ENCODE results near the gene NIFK.
"Not testable (repeated sequence)": the region's sequence is repeated elsewhere in the genome, so short reads cannot be mapped to it uniquely, and the experiment has no call there.

NIFK gene

DNA sequence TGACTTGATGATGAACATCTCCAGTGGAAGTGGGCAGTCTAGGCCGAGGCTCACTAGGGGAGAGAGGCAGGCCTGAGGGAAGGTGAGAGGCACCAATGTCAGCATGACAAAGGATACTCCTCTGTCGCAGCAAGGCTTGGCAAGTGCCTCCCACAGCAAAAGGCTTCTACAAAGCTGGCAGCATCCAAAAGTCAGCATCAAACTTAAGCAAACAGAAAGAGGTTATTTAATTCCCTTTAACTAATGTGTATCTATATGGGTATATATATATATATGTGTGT is 41.6 kb downstream of the NIFK start:
- no peak for DNase-seq (ENCODE audit: low read depth, low spot score)

DNA sequence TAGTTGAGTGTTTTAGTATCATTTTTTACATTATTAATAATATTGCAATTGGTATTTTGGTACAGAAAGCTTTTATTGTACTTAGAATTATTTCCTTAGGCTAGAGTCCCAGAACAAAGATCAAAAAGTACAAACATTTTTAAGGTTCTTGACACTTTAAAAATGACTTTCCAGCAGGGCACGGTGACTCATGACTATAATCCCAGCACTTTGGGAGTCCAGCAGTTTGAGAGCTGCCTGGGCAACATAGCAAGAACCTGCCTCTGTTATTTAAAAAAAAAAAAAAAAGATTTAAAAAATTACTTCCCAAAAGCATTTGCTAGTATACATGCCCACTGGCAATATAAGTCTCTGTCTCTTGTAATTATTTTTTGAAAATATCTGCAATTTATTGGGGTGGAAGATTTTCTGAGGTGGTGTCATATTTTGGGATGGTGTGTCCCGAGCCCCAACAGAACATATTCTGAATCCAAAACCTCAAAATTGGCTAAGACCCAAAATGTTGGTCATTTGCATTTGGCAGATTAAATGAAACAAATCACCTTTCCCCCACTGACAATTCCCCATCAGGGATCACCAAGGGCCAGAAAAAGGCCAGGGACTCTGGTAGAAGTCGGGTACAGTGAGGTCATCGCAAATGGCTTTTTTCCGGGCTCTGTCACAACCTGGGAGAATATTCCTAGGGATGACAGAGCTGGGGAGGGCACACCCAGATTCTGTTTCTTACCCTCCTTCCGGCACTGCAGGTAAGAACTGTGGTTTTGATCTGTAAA is 42.1 kb downstream of the NIFK start:
- DNase-seq (ENCODE audit: low read depth, low spot score), result no peak

DNA sequence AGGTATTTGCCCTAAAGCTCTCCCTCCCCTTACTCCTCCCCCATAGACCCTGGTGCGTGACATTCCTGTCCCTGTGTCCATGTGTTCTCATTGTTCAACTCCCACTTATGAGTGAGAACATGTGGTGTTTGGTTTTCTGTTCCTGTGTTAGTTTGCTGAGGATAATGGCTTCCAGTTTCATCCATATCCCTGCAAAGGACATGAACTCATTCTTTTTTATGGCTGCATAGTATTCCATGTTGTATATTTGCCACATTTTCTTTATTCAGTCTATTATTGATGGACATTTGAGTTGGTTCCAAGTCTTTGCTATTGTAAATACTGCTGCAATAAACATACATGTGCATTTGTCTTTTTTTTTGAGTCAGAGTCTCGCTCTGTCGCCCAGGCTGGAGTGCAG is 46.1 kb downstream of the NIFK start:
- DNase-seq (ENCODE audit: low read depth, low spot score), result not testable (repeated sequence)

DNA sequence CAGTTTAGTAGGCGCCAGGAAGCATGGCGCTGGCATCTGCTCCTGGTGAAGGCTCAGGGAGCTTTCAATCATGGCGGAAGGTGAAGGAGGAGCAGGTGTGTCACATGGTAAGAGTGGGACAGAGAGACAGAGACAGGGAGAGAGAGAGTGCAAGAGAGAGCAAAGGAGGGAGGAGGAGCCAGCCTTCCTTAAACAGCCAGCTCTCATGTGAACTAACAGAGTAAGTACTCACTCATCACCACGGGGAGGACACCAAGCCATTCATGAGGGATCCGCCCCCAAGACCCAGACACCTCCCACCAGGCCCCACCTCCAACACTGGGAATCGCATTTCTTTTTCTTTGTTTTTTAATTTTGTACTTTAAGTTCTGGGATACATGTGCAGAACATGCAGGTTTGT is 46.6 kb downstream of the NIFK start:
- DNase-seq (ENCODE audit: low read depth, low spot score), result no peak

DNA sequence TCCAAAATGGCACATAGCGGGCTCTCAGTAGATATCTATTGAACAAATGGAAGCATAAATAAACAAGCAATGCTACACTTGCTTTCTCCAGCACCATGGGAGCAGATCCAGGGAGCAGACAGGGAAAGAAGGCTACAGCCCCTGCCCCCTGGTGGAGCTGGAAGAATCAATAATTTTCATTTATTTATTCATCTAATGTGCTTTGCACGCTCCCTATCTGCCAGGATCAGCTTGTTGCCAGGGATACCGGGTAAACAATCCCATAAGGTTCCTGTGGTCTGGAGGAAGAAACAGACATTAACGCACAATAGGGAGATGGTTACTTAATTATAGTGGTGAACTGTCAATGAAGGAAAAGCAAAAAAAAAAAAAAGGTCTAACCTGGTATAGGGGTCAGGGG is 47.3 kb downstream of the NIFK start:
- no peak for DNase-seq (ENCODE audit: low read depth, low spot score)

DNA sequence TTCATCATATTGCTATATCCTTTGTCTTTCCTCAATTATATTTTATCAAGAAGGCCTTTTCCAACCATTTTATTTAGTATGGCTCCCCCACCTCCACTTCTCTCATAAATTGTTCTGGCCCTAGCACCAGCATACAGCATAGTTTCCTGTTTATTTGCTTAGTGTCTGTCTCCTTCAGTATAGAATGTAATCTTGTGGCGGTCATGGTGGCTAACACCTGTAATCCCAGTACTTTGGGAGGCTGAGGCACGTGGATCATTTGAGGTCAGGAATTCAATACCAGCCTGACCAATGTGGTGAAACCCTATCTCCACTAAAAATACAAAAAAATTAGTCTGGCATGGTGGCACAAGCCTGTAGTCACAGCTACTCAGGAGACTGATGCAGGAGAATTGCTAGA is 47.9 kb downstream of the NIFK start:
- DNase-seq (ENCODE audit: low read depth, low spot score), result no peak

DNA sequence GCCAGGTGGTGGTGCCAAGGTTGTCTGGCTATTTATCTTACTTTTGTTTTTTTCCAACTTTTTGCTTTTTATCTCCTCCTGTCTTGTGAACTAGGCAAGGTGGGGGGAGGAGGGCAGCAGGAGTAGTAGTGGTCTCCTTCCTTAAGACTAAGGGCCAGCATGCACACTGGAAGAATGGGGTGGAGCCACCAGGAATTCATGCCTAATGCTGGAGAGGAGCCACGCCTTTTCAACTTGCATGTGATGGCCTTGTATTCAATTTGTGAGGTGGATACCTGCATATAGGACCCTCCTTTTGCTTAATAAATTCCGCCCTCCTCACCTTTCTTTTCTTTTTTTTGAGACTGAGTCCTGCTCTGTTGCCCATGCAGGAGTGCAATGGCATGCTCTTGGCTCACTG is 49.8 kb downstream of the NIFK start:
- DNase-seq (ENCODE audit: low read depth, low spot score), result no peak

DNA sequence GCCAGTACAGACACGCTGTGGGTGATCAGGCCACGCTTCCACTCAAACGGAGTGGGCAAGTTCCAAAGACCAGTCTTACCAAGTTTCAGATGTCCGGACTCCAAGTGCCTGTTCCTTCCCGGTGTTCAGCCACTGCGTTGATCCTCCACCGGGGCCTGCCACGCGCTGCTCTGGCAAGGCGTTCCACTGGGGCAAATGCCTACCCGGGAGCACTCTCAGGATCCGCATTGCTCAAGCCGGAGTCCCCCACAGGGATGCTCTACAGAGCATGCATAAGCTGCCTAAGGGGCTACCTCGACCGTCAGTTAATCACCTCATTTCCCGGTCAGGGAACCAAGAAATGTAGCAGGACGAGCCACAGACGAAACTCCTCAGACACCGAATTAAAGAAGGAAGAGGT is 50.5 kb downstream of the NIFK start:
- no peak for DNase-seq (ENCODE audit: low read depth, low spot score)

DNA sequence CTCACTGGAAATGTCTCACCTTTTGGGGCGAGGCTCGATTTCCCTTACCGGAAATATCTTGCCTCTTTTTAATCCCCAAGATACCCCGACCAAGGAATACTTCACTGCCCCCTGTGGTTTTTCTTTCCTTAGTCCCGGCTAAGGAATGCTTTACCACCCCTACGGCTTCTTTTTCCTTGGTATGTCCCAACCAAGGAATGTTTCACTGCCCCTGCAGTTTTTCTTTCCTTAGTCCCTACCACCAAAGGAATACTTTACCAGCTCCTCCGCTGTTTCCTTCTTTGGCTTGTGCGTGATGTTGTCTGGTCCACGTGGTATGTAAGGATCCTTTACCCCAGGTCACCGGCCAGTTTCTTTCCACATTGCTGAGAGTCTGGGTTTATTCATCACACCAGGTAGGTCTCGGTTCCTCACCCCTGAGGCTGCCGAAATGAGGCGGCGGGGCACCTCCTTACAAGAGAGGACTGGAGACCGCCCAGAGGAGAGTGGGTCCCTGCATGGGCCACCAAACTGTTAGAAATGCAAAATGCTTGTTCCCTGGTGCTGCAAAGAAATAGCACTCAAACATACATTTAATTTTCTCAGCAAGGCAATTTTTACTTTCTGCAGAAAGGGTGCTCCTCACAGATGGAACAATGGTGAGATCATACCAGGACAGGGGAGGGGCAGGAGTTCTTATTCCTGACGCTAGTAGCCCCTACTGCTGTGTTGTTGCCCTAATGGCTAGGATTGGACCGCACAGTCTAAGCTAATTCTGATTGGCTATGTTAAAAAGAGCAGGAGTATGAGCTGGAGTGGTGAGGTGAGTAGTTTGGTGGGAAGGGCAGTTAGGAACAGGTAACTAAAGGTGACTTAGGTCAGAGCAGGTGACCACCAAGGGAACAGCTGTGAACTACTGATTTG is 54.0 kb downstream of the NIFK start:
- no peak for DNase-seq (ENCODE audit: low read depth, low spot score)

DNA sequence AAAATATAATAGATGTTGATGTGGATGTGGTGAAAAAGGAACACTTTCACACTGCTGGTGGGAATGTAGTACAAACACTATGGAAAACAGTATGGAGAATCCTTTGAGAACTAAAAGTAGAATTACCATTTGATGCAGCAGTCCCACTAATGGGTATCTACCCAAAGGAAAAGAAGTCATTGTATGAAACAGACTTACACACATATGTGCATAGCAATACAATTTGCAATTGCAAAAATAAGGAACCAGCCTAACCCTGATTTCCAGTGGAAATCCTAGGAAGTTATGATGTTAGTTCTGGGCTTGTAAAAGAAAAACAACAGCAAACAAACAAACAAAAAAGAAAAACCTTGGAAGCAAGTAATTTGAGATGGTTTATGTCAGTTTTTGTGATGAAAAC is 58.8 kb downstream of the NIFK start:
- DNase-seq (ENCODE audit: low read depth, low spot score), result no peak

Data from smooth muscle cell of the brain vasculature (primary cell).